Measurements from ENCODE around the gene EIF3B. TPM values are rescaled to one million over a fixed set of nuclear protein-coding genes. Genes with fewer than 3 reads are reported as not detected.
A peak's percentile ranks its signal among the peaks of the same experiment; 100 is the strongest.

Gene EIF3B
- total and polyA plus RNA-seq, 9 of the 15 experiments (the other 6 are each of a cell fraction or from before 2014, with no cell fraction given) = 25.9 to 494 (median 357) TPM

DNA sequence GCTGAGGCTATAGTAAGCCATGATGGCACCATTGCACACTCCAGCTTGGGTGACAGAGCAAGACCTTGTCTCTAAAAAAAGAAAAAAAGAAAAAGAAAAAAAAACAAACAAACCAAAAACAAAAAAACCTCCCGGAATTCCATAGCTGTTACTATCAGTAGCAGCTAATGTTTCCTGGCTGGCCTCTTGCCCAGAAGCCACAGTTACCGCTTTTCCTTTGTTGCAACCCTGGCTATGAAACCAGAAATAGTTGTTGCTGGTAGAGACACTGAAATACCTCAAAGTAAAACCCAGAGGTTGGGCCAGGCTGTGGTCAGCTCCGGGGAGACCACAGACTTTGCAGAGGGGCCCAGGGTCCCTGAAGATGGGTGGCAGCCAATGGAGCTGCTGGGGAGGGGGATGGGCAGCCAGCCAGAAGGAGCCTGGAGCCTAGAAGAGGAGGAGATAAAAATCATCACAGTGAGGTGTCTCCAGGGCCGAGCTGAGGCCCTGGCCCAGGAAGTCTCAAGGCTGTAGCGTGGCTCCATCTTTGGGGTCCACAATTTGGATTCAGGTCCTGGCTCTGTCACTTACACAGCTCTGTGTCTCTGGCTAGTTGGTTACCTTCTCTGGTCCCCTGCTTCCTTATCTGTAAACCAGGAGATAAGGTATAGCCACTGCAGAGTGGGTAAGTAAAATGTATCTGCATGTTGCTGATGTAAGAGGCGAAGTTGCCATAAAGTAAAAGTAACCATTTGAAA, 45.4 kb downstream of the EIF3B start (continued):
- TF ChIP-seq, protein P1, sequence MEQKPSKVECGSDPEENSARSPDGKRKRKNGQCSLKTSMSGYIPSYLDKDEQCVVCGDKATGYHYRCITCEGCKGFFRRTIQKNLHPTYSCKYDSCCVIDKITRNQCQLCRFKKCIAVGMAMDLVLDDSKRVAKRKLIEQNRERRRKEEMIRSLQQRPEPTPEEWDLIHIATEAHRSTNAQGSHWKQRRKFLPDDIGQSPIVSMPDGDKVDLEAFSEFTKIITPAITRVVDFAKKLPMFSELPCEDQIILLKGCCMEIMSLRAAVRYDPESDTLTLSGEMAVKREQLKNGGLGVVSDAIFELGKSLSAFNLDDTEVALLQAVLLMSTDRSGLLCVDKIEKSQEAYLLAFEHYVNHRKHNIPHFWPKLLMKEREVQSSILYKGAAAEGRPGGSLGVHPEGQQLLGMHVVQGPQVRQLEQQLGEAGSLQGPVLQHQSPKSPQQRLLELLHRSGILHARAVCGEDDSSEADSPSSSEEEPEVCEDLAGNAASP (IDR thresholded peaks at IDR 0.05) = no peak
- peak; percentile 42; the same call in 1 of the 2 replicates for TF ChIP-seq CHD2 (IDR thresholded peaks at IDR 0.05; ENCODE audit: low read depth, low read length)
- TF ChIP-seq, protein P2, sequence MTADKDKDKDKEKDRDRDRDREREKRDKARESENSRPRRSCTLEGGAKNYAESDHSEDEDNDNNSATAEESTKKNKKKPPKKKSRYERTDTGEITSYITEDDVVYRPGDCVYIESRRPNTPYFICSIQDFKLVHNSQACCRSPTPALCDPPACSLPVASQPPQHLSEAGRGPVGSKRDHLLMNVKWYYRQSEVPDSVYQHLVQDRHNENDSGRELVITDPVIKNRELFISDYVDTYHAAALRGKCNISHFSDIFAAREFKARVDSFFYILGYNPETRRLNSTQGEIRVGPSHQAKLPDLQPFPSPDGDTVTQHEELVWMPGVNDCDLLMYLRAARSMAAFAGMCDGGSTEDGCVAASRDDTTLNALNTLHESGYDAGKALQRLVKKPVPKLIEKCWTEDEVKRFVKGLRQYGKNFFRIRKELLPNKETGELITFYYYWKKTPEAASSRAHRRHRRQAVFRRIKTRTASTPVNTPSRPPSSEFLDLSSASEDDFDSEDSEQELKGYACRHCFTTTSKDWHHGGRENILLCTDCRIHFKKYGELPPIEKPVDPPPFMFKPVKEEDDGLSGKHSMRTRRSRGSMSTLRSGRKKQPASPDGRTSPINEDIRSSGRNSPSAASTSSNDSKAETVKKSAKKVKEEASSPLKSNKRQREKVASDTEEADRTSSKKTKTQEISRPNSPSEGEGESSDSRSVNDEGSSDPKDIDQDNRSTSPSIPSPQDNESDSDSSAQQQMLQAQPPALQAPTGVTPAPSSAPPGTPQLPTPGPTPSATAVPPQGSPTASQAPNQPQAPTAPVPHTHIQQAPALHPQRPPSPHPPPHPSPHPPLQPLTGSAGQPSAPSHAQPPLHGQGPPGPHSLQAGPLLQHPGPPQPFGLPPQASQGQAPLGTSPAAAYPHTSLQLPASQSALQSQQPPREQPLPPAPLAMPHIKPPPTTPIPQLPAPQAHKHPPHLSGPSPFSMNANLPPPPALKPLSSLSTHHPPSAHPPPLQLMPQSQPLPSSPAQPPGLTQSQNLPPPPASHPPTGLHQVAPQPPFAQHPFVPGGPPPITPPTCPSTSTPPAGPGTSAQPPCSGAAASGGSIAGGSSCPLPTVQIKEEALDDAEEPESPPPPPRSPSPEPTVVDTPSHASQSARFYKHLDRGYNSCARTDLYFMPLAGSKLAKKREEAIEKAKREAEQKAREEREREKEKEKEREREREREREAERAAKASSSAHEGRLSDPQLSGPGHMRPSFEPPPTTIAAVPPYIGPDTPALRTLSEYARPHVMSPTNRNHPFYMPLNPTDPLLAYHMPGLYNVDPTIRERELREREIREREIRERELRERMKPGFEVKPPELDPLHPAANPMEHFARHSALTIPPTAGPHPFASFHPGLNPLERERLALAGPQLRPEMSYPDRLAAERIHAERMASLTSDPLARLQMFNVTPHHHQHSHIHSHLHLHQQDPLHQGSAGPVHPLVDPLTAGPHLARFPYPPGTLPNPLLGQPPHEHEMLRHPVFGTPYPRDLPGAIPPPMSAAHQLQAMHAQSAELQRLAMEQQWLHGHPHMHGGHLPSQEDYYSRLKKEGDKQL (CRISPR knock-in tag; IDR thresholded peaks at IDR 0.05; ENCODE audit: borderline replicate concordance) = no peak
- TF ChIP-seq POLR2A (conservative IDR thresholded peaks at IDR 0.05) = peak; percentile 39; the same call in 1 of the 2 replicates
- peak; percentile 47; the same call in 1 of the 2 replicates for TF ChIP-seq ELF1 (tag; IDR thresholded peaks at IDR 0.05)
- no peak for TF ChIP-seq EHMT2 (IDR thresholded peaks at IDR 0.05)
- TF ChIP-seq ZZZ3 (IDR thresholded peaks at IDR 0.05) = no peak
- TF ChIP-seq CHCHD3 (CRISPR knock-in tag; IDR thresholded peaks at IDR 0.05) = no peak
- TF ChIP-seq SMAD3 (CRISPR knock-in tag; conservative IDR thresholded peaks at IDR 0.05) = 0 out of 2 replicates have a peak, but pooled peaks have one; percentile 44
- no peak for TF ChIP-seq MXI1 (IDR thresholded peaks at IDR 0.05; ENCODE audit: low read depth, low read length)
- TF ChIP-seq TCF7 (IDR thresholded peaks at IDR 0.05; ENCODE audit: borderline replicate concordance) = no peak
- no peak for TF ChIP-seq ZNF134 (CRISPR knock-in tag; conservative IDR thresholded peaks at IDR 0.05)
- TF ChIP-seq ZNF124 (CRISPR knock-in tag; IDR thresholded peaks at IDR 0.05) = no peak
- no peak for TF ChIP-seq PHF21A (IDR thresholded peaks at IDR 0.05; ENCODE audit: borderline replicate concordance, low read depth)
- TF ChIP-seq, protein P3, sequence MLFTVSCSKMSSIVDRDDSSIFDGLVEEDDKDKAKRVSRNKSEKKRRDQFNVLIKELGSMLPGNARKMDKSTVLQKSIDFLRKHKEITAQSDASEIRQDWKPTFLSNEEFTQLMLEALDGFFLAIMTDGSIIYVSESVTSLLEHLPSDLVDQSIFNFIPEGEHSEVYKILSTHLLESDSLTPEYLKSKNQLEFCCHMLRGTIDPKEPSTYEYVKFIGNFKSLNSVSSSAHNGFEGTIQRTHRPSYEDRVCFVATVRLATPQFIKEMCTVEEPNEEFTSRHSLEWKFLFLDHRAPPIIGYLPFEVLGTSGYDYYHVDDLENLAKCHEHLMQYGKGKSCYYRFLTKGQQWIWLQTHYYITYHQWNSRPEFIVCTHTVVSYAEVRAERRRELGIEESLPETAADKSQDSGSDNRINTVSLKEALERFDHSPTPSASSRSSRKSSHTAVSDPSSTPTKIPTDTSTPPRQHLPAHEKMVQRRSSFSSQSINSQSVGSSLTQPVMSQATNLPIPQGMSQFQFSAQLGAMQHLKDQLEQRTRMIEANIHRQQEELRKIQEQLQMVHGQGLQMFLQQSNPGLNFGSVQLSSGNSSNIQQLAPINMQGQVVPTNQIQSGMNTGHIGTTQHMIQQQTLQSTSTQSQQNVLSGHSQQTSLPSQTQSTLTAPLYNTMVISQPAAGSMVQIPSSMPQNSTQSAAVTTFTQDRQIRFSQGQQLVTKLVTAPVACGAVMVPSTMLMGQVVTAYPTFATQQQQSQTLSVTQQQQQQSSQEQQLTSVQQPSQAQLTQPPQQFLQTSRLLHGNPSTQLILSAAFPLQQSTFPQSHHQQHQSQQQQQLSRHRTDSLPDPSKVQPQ (CRISPR knock-in tag; IDR thresholded peaks at IDR 0.05; ENCODE audit: borderline replicate concordance) = no peak
- TF ChIP-seq HCFC1 (IDR thresholded peaks at IDR 0.05; ENCODE audit: low read depth, low read length) = no peak
- peak; percentile 4; the same call in 1 of the 2 replicates for TF ChIP-seq BHLHE40 (IDR thresholded peaks at IDR 0.05; ENCODE audit: low read length)

Data from K562 (cell line).